H1 (cell line): ENCODE measurements around the gene TMEM63C. TPM values are rescaled to one million over a fixed set of nuclear protein-coding genes. Genes with fewer than 3 reads are reported as not detected.

ENCODE experiments used
- BCL11A ChIP-seq, 2 experiments: IDR thresholded peaks; one replicate each; pipeline ENCODE4 v1.6.1; 2011; ENCODE audit warnings: low read depth in 2 of 2, low read length in 2 of 2, mild to moderate bottlenecking in 2 of 2
- CBX8 ChIP-seq: fragments of 300-800, 300-1000 bp; sonication (generic); IDR thresholded peaks from 2 replicates; pipeline ENCODE4 v1.7.1; 2016; ENCODE audit warnings: low read depth, low read length, borderline replicate concordance
- CHD2 ChIP-seq: IDR thresholded peaks from 2 replicates; pipeline ENCODE4 v1.6.1; 2012; ENCODE audit warnings: low read length, improper control_type of control experiment
- E2F6 ChIP-seq: IDR thresholded peaks from 2 replicates; pipeline ENCODE4 v1.6.1; 2012; ENCODE audit warnings: inconsistent platforms
- EP300 ChIP-seq, 2 experiments: IDR thresholded peaks; 1 replicate in 1 of 2; 2 replicates in 1 of 2; pipeline ENCODE4 v1.6.1; 2011 to 2012; ENCODE audit warnings: low read depth in 2 of 2, low read length in 2 of 2, mild to moderate bottlenecking in 2 of 2, borderline replicate concordance in 1 of 2, inconsistent platforms in 1 of 2, moderate library complexity in 1 of 2
- RAD21 ChIP-seq, 2 experiments: IDR thresholded peaks in 1 of 2; conservative IDR thresholded peaks in 1 of 2; 2 replicates each; pipeline ENCODE4 v1.6.1; 2011; ENCODE audit warnings: low read depth in 2 of 2, low read length in 2 of 2, improper control_type of control experiment in 1 of 2, inconsistent platforms in 1 of 2, mild to moderate bottlenecking in 1 of 2, moderate library complexity in 1 of 2
- SIRT6 ChIP-seq: IDR thresholded peaks from one replicate; pipeline ENCODE4 v1.7.1; 2012; ENCODE audit warnings: low read length, inconsistent platforms
- TAF1 ChIP-seq: IDR thresholded peaks from 2 replicates; pipeline ENCODE4 v1.6.1; 2011; ENCODE audit warnings: mild to moderate bottlenecking, low read depth, low read length
- YY1 ChIP-seq: IDR thresholded peaks from 2 replicates; pipeline ENCODE4 v1.6.1; 2011; ENCODE audit warnings: low read depth, mild to moderate bottlenecking, low read length
- ZNF274 ChIP-seq: IDR thresholded peaks from 2 replicates; pipeline ENCODE4 v1.7.0; 2012; ENCODE audit warnings: low read length, borderline replicate concordance; ENCODE audit errors: extremely low read depth
- polyA plus RNA-seq, 7 experiments: library from polyadenylated mRNA; depleted of rRNA in 3 of 7; stranded (reverse) in 5 of 7; unstranded in 2 of 7; fragments of >200 nt in 5 of 7; fragments of 200-250 nt in 2 of 7; gene quantifications; 1 replicate in 5 of 7; 2 replicates in 1 of 7; 4 replicates in 1 of 7; pipeline versions ENCODE4 v1.2.1 to v1.2.3, GENCODE V29; 2011 to 2013; ENCODE audit warnings: missing spikeins in 2 of 7, mixed read lengths in 2 of 7
- total RNA-seq: library from RNA; stranded (reverse); fragmentation: NEBNext Ultra II Directional; extraction: Animal tissue kit (Norgen Biotek cat#: 25700); gene quantifications from 2 replicates; pipeline ENCODE4 v1.2.1, GENCODE V29; 2021
- TF ChIP-seq, protein P1 (sequence below): fragments of 300-600 bp; sonication (generic); IDR thresholded peaks from 2 replicates; pipeline ENCODE4 v1.7.1; 2012; ENCODE audit warnings: low read length, moderate library complexity, mild to moderate bottlenecking, inconsistent platforms; ENCODE audit not compliant: insufficient replicate concordance

Gene TMEM63C
- total and polyA plus RNA-seq, 2 of the 8 experiments (the other 6 are each of a cell fraction or from before 2014, with no cell fraction given): 3.0 to 7.6 TPM

DNA sequence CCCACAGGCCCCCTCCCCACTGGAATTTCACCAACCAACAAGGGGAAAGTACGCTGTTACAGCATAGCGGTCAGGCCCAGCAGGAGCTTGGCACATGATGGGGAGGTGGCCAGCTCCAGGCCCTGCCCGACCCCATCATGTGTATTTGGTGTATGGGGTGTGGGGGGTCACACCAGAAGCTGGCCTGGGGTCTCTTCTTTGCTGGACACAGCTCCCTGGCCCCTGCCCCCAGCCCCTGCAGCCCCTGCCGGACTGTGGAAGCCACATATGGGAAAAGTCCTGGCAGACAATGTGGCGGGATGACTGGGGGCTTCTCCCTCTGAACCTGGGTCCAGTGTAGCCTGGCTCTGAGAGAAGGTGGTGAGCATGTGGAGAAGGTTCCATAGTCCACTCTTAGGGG lies 77.0 kb downstream of the TMEM63C start (continued):
- TF ChIP-seq, protein P1, sequence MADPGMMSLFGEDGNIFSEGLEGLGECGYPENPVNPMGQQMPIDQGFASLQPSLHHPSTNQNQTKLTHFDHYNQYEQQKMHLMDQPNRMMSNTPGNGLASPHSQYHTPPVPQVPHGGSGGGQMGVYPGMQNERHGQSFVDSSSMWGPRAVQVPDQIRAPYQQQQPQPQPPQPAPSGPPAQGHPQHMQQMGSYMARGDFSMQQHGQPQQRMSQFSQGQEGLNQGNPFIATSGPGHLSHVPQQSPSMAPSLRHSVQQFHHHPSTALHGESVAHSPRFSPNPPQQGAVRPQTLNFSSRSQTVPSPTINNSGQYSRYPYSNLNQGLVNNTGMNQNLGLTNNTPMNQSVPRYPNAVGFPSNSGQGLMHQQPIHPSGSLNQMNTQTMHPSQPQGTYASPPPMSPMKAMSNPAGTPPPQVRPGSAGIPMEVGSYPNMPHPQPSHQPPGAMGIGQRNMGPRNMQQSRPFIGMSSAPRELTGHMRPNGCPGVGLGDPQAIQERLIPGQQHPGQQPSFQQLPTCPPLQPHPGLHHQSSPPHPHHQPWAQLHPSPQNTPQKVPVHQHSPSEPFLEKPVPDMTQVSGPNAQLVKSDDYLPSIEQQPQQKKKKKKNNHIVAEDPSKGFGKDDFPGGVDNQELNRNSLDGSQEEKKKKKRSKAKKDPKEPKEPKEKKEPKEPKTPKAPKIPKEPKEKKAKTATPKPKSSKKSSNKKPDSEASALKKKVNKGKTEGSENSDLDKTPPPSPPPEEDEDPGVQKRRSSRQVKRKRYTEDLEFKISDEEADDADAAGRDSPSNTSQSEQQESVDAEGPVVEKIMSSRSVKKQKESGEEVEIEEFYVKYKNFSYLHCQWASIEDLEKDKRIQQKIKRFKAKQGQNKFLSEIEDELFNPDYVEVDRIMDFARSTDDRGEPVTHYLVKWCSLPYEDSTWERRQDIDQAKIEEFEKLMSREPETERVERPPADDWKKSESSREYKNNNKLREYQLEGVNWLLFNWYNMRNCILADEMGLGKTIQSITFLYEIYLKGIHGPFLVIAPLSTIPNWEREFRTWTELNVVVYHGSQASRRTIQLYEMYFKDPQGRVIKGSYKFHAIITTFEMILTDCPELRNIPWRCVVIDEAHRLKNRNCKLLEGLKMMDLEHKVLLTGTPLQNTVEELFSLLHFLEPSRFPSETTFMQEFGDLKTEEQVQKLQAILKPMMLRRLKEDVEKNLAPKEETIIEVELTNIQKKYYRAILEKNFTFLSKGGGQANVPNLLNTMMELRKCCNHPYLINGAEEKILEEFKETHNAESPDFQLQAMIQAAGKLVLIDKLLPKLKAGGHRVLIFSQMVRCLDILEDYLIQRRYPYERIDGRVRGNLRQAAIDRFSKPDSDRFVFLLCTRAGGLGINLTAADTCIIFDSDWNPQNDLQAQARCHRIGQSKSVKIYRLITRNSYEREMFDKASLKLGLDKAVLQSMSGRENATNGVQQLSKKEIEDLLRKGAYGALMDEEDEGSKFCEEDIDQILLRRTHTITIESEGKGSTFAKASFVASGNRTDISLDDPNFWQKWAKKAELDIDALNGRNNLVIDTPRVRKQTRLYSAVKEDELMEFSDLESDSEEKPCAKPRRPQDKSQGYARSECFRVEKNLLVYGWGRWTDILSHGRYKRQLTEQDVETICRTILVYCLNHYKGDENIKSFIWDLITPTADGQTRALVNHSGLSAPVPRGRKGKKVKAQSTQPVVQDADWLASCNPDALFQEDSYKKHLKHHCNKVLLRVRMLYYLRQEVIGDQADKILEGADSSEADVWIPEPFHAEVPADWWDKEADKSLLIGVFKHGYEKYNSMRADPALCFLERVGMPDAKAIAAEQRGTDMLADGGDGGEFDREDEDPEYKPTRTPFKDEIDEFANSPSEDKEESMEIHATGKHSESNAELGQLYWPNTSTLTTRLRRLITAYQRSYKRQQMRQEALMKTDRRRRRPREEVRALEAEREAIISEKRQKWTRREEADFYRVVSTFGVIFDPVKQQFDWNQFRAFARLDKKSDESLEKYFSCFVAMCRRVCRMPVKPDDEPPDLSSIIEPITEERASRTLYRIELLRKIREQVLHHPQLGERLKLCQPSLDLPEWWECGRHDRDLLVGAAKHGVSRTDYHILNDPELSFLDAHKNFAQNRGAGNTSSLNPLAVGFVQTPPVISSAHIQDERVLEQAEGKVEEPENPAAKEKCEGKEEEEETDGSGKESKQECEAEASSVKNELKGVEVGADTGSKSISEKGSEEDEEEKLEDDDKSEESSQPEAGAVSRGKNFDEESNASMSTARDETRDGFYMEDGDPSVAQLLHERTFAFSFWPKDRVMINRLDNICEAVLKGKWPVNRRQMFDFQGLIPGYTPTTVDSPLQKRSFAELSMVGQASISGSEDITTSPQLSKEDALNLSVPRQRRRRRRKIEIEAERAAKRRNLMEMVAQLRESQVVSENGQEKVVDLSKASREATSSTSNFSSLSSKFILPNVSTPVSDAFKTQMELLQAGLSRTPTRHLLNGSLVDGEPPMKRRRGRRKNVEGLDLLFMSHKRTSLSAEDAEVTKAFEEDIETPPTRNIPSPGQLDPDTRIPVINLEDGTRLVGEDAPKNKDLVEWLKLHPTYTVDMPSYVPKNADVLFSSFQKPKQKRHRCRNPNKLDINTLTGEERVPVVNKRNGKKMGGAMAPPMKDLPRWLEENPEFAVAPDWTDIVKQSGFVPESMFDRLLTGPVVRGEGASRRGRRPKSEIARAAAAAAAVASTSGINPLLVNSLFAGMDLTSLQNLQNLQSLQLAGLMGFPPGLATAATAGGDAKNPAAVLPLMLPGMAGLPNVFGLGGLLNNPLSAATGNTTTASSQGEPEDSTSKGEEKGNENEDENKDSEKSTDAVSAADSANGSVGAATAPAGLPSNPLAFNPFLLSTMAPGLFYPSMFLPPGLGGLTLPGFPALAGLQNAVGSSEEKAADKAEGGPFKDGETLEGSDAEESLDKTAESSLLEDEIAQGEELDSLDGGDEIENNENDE: no peak
- no peak for TF ChIP-seq CHD2
- no peak for TF ChIP-seq CBX8
- no peak for TF ChIP-seq YY1
- no peak for TF ChIP-seq TAF1
- no peak for TF ChIP-seq E2F6
- TF ChIP-seq BCL11A (IDR thresholded peaks at IDR 0.05; ENCODE audit: low read depth in 2 of 2, low read length in 2 of 2): no peak
- TF ChIP-seq EP300 (IDR thresholded peaks at IDR 0.05; ENCODE audit: borderline replicate concordance in 1 of 2, low read depth in 2 of 2, low read length in 2 of 2): no peak
- TF ChIP-seq SIRT6: no peak
- no peak for TF ChIP-seq RAD21 (IDR thresholded peaks at IDR 0.05 in 1 of 2, conservative IDR thresholded peaks at IDR 0.05 in 1 of 2; ENCODE audit: low read depth in 2 of 2, low read length in 2 of 2)
- no peak for TF ChIP-seq ZNF274
